ENCODE data around the gene PSMD6.

The PSMD6 gene

DNA sequence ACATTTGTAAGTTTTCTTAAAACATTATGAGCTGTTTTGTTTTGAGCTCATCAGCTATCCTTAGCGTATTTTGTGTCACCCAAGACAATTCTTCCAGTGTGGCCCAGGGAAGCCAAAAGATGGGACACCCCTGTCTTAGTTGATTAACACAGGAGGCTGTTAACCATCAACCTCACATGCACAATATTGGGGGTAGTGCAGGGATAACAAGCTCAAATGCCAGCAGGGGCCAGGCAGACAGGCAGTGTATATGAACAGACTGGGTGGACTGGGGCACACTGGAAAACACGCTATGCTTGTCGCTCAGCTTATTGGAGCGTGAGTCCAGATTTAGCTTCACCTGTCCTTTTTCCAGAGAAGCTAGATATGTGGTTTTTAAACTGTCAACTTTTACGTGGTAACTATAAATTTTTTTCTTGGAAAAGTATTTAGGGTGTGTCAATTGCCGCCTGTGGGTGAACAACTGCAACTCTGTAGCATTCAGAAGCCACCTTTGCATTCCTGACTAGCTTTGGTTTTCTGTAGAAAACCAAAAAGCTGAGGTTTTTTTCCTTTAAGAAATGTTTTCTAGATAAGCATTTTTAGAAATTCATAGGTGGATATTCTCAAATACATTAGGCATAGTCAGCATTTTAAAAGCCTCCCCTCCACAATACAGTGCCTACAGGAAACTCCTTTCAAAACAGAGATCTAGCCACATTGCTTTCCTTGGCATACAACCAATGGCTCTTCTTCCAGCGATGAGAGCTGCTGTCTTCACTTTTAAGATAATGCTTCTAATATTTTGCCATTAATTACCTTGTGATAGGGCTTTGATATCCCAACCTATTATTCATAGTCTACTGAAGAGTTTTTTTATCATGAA, 14.6 kb downstream of the PSMD6 start:
- DNase-seq: no peak

DNA sequence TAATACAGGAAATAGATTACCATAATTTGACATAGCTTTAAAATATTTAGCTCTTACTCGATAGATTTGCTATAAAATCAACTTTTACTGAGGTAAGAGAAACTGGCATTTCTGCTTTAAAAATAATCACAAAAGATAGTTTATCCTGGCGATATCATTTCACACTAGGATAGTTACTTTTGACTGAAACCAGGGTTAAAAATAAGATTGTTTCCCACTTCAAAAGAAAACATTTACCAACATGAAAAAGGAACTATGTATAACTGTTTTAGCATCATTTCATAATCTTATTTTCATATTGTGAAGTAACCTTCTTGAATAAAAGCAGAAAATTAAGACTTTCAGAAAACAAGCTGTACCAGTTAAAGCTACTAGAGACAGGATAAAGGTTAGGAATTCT, 15.3 kb downstream of the PSMD6 start:
- DNase-seq: no peak

DNA sequence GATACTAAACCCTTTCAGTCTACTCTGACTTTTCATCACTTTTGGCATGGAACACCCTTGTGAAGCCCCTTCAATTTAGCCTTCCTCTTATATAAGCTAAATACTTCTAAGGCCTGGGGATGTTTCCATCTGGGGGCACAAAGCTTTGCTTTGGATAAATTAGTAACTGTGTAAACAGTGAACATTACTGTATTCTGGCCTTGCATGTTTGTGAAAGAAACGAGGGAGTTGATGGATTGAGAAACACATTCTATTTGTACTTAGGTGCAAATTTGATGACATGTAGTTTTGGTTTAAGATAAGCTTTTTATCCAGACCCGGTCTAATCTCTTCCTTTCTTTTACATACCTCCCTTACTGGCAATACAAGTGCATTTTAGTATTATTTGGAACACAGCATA, 19.7 kb downstream of the PSMD6 start:
- no peak for DNase-seq

DNA sequence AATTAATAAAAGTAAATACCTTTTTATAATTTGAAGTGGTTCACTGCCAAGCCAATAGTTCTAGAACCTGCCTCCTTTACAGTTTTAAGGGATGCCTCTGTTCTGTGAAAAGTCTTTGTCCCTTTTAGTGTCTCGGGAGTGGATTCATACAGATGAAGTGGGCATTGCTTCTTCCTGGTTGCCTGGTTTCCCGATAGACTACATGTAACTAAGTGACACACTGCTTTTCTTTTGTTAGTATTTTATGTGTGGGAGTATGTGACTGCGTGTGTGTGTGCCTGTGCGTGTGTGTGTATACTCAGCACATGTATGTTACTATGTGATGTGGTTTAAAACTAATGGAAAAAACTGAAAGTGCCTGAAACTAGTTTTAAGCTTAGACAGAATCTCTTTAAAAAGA, 21.1 kb downstream of the PSMD6 start:
- DNase-seq: no peak

DNA sequence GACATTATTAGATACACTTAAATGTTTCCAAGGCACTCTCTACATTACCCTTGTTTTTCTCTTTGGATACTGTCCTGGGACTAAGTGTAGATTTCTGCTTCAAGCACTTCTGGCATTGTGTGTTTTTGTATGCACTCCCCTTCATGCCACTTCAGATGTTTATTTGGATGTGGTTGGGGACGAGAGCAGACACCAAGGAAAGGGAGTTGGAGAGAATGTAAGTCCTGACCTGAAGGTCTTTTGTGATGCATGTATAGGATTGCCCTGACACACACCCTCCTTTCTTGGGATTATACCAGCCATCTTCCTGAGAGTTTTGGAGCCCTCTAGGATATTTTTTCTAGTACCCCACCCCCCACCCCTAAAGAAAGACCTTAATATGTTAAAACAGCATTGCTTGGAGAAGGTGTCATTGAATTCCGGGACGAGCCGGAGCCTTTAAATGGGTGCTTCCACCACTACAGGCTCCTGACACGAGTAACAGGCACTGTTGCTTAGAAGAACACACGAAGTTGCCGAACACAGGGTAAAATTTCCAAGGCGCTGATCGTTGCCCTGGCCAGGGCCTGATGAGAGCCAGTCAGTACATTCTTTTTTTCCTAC, 22.7 kb downstream of the PSMD6 start:
- no peak for DNase-seq

DNA sequence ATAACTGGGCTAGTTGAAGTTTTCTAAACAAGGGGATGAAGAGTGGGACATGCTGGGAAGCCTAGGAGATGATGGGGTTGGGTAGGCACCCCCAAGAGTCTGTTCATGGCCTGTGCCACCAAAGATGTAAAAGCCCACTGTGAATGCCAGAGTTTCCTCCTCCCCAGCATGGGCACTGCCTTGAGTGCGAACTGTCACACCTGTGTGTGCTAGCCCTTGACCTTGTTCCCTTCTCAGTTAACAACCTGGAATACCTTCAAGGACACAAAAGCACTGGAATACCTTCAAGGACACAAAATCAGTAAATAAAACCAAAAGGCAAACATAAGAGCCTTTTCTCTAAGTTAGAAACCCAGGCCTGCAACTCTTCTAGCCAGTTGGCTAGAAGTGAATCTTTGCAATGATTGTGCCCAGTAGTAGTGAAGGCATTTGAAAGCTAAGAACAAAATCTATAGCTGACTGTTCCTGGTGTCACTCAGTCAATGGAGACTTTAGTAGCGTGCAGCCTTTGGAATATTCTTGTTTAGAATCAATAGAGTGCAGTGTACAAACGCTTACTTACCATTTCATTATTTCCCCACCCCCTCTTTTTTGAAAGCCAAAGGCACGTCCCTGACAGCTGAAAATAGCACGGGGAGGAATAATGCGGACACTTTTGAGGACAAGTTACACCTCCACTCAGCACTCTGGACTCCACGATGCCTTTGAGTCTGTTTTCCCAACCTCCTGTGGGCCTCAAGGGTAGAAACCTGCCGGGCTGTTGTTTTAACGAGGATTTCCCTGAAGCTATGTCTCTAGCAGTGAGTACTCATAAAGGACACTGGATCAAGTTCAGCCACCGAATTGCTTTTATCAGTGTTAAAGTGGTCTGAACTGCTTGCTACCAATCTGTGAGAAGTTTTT, 24.2 kb downstream of the PSMD6 start:
- no peak for DNase-seq

DNA sequence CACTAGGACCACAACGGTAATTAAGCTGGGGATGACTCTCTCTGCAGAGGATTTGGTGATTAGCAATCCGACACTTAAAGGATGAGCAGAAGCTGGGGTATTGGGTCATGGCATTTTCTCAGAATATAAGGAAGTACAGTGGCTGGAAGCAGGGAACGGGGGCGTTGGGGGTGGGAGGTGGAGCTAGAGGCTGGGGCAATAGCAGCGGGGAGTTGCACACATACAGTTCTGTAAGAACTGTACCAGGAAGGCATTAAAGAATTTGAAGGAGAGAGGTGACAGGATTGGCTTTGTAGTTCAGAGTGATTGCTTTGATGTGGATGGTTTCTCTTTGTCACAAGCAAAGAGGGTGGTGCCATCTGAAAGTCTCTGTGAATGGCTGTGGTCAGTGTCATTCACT, 28.2 kb downstream of the PSMD6 start:
- no peak for DNase-seq

DNA sequence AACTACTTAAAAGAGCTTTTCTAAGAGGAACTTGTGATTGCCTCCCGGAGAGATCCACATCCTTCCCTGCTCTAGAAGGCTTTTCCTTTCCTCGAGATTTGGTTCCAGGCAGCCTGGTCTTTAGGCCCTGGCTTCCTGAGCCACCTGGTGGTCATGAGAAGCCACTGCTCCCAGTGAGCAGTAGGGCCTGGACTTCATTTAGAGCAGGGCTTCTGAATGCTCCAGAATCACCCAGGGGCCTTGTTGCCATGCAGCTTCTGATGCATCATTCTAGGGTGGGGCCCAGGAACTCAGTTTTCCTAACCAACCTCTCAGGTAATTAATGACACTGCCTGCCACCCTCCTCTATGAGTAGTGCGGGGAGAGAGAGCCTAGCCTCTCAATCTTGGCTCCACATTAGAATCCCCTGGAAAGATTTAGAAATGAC, 29.6 kb downstream of the PSMD6 start:
- DNase-seq: peak; percentile 56

DNA sequence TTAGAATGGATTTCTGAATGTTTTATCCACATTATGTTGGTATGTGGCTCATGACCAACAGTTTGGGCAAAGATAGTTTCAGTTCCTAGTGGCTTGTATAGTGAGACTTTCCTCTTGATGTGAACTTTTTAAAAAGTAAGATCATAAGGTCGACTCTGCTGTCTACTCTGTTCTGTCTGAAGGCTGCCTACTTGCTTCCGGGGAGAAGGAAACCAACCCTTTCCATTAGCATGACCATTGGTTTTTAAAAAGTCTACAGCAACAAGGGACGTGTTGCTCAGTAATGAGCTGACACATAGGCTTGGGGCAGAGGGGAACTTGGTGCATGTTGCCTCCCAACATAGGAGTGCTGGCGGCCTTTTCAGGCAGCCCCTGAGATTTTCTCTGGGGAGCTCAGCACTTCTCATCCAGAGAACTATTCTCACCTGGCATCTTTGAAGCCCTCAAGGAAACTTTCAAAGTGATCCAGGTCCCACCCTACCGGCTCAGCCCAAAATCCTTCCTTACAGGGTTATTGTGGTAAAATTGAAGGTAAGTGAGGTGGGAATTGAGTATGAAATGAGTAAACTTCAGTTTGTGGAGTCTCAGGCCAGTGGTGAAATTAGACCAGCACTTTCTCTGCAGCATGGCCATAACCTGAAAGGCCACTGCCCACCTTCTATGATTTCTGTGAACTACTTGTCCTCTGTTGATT, 30.6 kb downstream of the PSMD6 start:
- no peak for DNase-seq

DNA sequence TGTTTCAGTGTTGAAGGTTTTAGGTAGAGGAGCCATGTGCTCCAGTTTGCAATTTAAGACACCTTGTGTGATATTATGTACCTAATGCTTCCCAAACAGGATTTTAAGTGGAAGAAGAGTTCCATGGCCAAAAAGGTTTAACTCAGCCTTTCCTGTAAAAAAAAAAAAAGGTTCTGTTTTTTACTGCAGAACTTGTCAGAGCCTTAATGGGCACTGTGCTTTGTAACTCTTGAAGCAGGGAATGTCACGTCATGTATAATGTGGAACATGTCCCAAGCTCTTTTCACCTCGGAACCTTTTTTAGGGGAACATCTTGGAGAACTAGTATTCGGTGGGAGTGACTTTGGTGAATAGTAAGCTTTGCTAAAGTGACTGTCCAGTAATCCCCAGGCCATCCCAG, 31.6 kb downstream of the PSMD6 start:
- no peak for DNase-seq

DNA sequence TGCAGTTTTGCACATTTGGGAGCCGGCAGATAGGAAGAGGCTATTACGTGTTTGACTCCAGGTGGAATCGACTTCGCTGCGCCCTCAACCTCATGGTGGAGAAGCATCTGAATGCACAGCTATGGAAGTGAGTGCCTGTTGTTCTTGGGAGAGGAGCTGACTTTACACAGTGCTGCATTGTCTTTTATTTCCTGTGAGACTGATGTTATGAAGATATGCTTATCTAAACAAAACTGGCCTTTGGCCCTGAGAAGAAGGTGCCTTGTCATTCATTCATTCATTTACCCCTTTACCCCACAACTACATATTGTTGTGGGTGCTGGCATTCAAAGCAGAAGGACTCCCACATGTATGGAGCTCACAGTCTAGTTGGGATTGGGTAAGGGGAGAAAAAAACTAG, 32.6 kb downstream of the PSMD6 start:
- DNase-seq: no peak

DNA sequence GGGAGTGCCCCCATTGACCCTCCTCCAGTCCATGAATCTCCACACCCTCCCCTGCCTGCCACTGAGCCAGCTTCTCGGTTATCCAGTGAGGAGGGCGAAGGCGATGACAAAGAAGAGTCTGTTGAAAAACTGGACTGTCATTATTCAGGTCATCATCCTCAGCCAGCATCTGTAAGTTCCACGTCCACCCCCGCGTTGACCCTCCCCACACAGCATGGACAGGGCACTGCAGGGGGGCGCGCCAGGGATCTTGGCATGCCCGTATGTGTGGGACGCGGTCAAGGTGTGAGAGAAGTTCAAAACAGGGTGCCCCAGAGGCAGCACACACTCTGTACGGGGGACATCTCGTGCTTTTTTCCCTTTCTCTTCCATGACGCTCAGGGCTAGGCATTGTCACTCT, 33.1 kb downstream of the PSMD6 start:
- no peak for DNase-seq

DNA sequence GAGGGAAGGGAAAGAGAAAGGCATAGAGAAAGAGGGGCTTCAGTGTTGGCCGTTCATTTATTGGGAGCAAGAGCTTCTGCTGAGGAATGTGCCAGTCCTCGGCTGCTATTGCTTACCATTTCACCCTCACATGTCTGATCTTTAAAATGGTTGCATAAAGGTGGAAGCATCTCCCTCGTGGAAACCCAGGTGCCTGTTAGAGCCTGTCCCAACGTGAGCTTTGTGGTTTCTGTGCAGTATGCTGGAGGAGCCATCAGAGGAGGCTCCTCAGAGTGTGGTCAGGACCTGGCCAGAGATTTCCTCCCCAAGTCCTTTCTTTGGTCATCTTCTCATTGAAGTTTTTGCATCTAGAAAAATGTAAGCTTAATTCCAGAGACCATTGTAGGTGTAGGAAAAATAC, 34.4 kb downstream of the PSMD6 start:
- DNase-seq: no peak

DNA sequence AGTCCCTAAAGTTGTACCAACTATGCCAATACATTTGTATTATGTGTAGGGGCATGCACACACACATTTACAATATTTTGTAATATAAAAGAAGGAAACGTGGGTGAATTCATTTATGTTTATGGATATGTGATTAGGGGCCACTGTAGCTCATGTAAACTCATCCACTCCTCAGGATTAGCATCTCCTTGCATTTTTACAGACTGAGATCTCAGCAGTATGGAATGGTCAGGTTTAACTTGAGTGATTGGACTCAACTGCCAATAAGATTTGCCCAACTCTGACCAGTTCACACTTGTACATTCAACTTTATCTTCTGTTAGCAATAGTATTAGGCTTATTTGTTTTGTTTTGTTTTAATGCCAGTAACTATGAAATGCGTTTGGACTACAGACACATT, 36.5 kb downstream of the PSMD6 start:
- DNase-seq: no peak

DNA sequence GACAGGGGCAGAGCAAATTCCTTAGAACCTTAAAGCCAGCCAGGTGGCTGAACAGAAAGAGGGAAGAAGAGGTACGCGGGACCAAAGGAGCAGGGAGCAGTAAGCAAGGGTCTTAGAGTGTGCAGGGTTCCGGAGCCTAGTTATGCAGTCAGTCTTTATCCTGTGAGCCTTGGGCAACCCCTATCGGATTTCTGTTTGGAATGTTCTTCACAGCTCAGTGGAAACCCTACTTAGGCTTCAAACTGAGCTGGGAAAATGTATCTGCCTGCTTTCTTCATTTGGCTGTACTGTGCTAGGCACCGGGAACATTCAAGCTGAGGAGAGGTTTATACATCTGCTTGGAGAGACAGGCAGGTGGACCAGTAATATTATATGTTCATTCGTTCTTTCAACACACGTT, 37.1 kb downstream of the PSMD6 start:
- DNase-seq: no peak

DNA sequence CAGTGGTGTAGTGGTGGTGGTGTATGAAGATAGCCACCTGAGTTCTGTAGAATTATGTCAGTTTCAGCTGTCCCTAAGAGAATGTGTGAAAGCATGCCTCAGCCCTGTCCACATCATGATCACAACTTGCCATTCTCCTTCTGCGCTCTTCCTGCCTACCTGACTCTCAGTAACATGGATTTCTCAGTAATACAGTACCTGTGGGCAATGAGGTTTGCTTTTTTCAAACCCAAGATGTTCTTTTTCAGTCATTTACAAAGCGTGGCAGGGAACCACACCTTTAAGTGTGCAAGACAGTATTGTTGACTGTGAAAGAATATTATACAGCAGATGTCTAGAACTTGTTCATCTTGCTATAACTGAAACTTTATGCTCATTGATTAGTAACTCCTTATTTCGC, 38.9 kb downstream of the PSMD6 start:
- DNase-seq: no peak

DNA sequence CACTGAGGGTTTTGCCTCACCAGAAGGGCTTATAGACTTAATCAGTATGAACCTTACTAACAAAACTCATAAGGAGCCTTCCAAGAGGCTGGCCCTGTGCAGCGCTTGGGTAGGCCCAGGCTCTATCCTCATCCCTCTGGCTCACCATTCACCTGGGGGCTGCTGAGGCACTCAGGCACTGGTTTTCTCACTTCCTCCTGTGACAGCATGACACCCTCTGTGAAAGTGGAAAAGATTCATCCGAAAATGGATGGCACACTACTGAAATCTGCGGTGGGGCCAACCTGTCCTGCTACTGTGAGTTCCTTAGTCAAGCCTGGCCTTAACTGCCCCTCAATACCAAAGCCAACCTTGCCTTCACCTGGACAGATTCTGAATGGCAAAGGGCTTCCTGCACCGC, 41.3 kb downstream of the PSMD6 start:
- DNase-seq: no peak

DNA sequence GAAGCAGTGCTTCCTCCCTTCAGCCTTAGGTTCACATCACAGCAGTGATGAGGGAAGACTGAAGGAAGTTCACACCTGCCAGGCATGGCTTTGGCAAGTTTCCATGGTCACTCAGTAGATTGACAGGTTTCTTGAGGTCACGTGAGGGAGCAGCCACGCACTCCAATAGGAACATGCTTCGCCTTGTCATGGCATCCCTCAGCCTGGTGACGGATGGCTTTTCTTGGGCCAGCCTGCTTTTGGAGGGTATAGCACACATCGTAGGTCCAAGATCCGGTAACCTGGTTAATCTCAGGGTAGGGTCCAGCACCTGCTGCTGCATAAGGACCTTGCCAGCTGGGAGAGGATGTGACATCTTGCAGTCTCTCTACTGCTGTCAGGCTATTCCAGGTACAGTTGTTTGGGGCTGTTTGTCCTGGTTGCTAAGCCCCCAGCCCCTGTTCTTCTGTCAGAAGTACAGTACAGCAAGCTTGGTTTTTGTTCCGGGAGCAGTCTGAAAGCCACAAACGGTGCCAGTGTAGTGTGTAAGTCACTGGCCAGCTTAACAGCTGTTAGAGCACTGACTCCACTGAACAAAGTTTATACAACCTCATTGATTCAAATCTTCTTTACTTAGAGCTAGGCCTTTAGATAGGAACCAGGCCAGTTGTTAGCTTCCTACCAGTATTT, 42.3 kb downstream of the PSMD6 start:
- no peak for DNase-seq

DNA sequence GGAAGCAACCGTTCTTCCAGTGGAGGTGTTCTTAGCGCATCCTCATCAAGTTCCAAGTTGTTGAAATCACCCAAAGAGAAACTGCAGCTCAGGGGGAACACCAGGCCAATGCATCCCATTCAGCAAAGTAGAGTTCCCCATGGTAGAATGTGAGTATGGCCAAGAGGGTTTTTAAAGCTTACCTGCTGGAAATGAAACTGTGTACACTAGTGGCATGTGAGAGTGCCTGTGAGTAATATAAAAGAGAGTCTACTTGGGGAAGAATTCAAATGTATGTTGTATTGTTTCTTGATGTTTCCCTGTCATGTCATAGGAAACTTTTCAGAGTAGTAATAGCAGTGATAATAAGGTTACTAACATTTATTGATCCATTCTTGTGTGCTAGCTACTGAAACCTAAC, 43.3 kb downstream of the PSMD6 start:
- no peak for DNase-seq

DNA sequence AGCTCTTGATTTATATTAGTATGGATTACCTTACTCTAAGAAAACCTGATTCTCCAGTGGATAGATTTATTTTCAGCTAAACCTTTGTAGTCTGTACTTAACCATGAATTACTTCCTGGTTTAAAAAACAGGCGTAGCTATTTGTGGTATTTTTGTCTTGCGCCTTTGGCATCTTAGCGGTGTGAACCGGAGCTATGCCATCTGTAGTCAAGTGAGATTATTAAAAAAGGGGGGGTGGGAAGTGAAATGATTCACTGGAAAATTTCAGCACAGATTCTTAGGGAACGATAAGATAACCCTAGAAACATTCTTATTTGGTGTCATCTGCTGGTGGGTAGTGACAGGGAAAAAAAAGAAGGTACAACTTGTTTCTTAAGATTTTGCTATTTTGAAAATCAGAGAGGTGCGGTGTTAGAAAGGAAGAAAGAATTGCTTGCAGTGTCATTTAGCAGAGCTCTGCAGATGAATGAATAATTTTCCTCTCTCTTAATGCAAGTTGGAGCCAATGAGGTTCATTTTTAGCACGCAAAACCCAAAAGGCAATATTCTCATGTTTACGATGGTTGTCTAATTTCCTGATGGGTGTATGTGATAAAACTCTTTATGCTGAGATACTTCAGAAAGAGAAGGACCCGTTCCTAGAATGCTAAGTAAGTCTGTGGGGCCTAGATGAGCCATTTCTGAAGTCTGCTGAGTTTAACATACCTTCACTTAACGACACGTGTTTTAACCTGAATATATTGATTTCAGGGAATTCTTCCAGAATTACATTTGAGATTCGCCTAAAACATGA, 44.0 kb downstream of the PSMD6 start:
- no peak for DNase-seq

DNA sequence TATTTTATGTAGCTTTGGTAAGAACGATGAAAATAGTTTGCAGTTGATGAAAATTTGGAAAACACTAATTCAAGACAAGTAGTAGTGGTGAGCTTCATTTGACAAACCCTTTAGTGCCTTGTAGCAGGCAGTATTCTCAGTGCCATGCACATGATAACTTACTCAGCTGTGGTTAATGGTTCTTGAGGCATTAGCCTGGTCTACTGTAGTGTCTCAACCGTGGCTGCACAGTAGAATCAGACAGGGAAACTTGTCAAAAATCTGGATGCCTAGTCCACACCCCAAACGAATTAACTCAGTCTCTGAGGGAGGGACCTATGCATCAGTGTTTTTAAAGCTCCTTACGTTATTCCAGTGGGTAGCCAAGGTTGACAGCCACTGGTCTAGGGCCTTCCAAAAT, 45.4 kb downstream of the PSMD6 start:
- no peak for DNase-seq

DNA sequence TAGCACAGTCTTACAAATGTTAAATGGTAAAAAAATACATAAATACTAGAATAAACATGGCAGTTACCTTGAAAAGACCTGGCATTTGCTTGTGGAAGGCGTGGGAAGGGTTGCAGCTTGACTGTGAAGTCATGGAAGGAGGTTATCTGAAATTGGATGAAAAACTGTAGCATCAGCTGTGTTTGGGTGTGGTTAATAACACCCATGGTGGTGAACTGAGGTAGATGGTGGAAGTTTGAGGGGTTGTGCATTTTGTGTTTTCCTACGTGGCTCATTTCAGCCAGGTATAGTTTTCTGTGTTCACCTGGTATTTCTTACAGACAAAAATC, 46.5 kb downstream of the PSMD6 start:
- DNase-seq: no peak
